MCF 10A (cell line): ENCODE results near the gene LIPT1. TPM values are rescaled to one million over a fixed set of nuclear protein-coding genes. Genes with fewer than 3 reads are reported as not detected.

Experiments
- BruUV-seq: library from RNA; stranded (reverse); fragments of 400-500 nt; replicated peaks from 2 replicates; lab custom pipeline; 2021; lab: Mats Ljungman, UMichigan
- CTCF ChIA-PET: fragments of 300-600 bp; sonication (Branson Sonifier 250); formaldehyde crosslinking; extraction: SDS; loops from one replicate; lab custom pipeline; 2021; ENCODE audit warnings: antibody characterized with exemption, inconsistent platforms; lab: Yijun Ruan, JAX
- POLR2A ChIA-PET: fragments of 300-600, 350-650 bp; sonication (Branson Sonifier 250); formaldehyde crosslinking; extraction: SDS; loops from one replicate; lab custom pipeline; 2020; ENCODE audit warnings: antibody characterized with exemption, inconsistent platforms; lab: Yijun Ruan, JAX
- DNase-seq: peaks from one replicate; pipeline ENCODE4 v3.0.0-alpha.2; 2018; ENCODE audit not compliant: unreplicated experiment
- H3K27ac Mint-ChIP-seq: one replicate; pipeline ENCODE4 v1.8.0; 2022; ENCODE audit warnings: mild to moderate bottlenecking, low read depth, mixed read lengths; ENCODE audit not compliant: unreplicated experiment
- H3K27me3 Mint-ChIP-seq: one replicate; pipeline ENCODE4 v1.8.0; 2022; ENCODE audit warnings: mixed read lengths; ENCODE audit not compliant: insufficient read depth, unreplicated experiment
- H3K36me3 Mint-ChIP-seq: one replicate; pipeline ENCODE4 v1.8.0; 2022; ENCODE audit warnings: mild to moderate bottlenecking, moderate library complexity, mixed read lengths; ENCODE audit not compliant: insufficient read depth, unreplicated experiment
- H3K4me1 Mint-ChIP-seq: one replicate; pipeline ENCODE4 v1.8.0; 2022; ENCODE audit warnings: mixed read lengths; ENCODE audit not compliant: insufficient read depth, unreplicated experiment
- H3K4me3 Mint-ChIP-seq: one replicate; pipeline ENCODE4 v1.8.0; 2022; ENCODE audit warnings: mild to moderate bottlenecking, moderate library complexity, mixed read lengths; ENCODE audit not compliant: unreplicated experiment
- H3K9me3 Mint-ChIP-seq: one replicate; pipeline ENCODE4 v1.8.0; 2022; ENCODE audit warnings: mixed read lengths; ENCODE audit not compliant: unreplicated experiment
- intact Hi-C: fragments of 100-400 bp; cut with micrococcal nuclease; formaldehyde crosslinking; loops from 2 replicates; pipeline ENCODE4 v1.14.1; 2022
- total RNA-seq: library from RNA; stranded (reverse); gene quantifications from 2 replicates; pipeline ENCODE4 v1.2.3, GENCODE V29; 2022
- TF ChIP-seq, protein P1 (sequence below): fragments of 200-600 bp; IDR thresholded peaks from one replicate; pipeline ENCODE4 v1.8.0; 2022; ENCODE audit warnings: antibody characterized with exemption, mild to moderate bottlenecking; ENCODE audit not compliant: unreplicated experiment

Gene LIPT1
- total RNA-seq, 1 experiment from 2014 or later: 13.1 TPM

DNA sequence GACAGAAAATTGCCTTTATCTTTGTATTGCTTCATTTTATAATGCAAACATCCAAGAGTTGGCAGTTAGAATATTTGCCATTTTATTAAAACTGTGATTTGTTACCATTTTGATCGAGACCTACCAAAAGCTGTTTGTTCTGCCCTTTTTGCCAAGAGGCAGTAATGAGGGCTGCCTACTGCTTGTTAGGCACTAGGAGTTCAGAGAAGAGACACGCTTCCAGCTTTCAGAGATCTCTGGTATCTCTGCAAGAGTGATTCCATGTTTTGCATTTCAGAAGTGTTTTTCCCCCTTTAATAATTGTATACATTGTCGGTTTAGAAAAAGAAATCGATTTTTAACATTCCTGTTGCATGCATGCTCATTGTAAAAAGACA, 26.8 kb downstream of the LIPT1 start:
- no peaks in the 10 kb centered on the region for H3K9me3 Mint-ChIP-seq
- TF ChIP-seq, protein P1, sequence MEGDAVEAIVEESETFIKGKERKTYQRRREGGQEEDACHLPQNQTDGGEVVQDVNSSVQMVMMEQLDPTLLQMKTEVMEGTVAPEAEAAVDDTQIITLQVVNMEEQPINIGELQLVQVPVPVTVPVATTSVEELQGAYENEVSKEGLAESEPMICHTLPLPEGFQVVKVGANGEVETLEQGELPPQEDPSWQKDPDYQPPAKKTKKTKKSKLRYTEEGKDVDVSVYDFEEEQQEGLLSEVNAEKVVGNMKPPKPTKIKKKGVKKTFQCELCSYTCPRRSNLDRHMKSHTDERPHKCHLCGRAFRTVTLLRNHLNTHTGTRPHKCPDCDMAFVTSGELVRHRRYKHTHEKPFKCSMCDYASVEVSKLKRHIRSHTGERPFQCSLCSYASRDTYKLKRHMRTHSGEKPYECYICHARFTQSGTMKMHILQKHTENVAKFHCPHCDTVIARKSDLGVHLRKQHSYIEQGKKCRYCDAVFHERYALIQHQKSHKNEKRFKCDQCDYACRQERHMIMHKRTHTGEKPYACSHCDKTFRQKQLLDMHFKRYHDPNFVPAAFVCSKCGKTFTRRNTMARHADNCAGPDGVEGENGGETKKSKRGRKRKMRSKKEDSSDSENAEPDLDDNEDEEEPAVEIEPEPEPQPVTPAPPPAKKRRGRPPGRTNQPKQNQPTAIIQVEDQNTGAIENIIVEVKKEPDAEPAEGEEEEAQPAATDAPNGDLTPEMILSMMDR: no peak
- peak overlapping the region; percentile 87 for H3K4me3 Mint-ChIP-seq
- no peak for DNase-seq
- POLR2A ChIA-PET: interaction anchor here (0.5 to 4.1 kb wide), 17 partner anchors 8 to 572 kb away, joined by 3 to 154 read pairs (median 4); partner anchors contain the start of genes C2orf15, EIF5B, LIPT1 and TSGA10
- CTCF ChIA-PET: interaction anchor here (0.6 kb wide), 2 partner anchors 21 to 97 kb away, joined by 3 read pairs; no protein-coding TSS in a partner anchor
- peak overlapping the region; percentile 86 for H3K27ac Mint-ChIP-seq
- peaks cover 19% of the 10 kb centered on the region for H3K36me3 Mint-ChIP-seq
- intact Hi-C loops: loop anchor here (1.0 to 2.0 kb wide), 3 partner anchors 27 to 309 kb away; partner anchors contain the start of genes LIPT1, REV1, TSGA10 and TXNDC9
- BruUV-seq: no TSS peak
- peaks cover 30% of the 10 kb centered on the region for H3K4me1 Mint-ChIP-seq
- no peaks in the 10 kb centered on the region for H3K27me3 Mint-ChIP-seq

DNA sequence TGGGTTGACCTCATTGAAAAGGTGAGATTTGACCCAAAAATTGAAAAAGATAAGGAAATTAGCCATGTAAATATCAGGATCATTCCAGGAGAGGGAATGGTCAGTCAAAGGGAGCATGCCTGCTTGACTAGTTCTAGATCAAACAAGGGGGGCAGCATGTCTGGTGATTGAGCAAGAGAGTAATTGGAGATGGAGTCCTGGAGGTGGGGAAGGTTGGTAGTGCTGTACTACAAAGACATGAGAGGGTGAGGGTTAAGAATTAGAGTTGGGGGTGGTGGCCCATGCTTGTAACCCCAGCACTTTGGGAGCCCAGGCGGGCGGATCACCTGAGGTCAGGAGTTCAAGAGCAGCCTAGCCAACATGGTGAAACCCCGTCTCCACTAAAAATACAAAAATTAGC, 28.3 kb downstream of the LIPT1 start:
- POLR2A ChIA-PET: interaction anchor here (4.1 kb wide), 1 partner anchor 154 kb away, joined by 154 read pairs; the partner anchor contains the start of genes EIF5B and TXNDC9
- Mint-ChIP-seq H3K27ac (no peak overlapping the region), H3K4me3 (no peak overlapping the region), H3K36me3 (peaks cover 28% of the 10 kb centered on the region), H3K27me3 (no peaks in the 10 kb centered on the region), H3K9me3 (no peaks in the 10 kb centered on the region), H3K4me1 (peaks cover 24% of the 10 kb centered on the region)
- BruUV-seq: no TSS peak
- CTCF ChIA-PET: no interaction called here
- intact Hi-C loops: no loop called here
- TF ChIP-seq, protein P1: no peak
- DNase-seq: peak; percentile 8

DNA sequence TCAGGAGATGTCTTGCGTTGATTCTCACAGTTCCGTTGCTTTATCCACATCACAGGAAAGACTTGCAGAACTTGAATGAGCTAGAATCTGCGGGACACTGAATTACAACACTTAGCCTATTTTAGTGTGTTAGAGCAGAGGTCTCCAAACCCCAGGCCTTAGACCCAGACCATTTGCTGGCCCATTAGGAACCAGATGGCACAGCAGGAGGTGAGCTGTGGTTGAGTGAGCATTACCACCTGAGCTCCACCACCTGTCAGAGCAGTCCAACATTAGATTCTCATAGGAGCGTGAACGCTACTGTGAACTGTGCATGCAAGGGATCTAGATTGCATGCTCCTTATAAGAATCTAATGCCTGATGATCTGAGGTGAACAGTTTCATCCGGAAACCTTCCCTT, 30.0 kb downstream of the LIPT1 start:
- Mint-ChIP-seq H3K4me1 (peaks cover 18% of the 10 kb centered on the region), H3K36me3 (peaks cover 24% of the 10 kb centered on the region), H3K4me3 (no peak overlapping the region), H3K9me3 (no peaks in the 10 kb centered on the region), H3K27ac (no peak overlapping the region), H3K27me3 (no peaks in the 10 kb centered on the region)
- no TSS peak for BruUV-seq
- intact Hi-C loops: no loop called here
- ChIA-PET POLR2A (interaction anchor here (2.5 kb wide), 1 partner anchor 151 kb away, joined by 10 read pairs; the partner anchor contains the start of gene TXNDC9), CTCF (interaction anchor here (0.8 to 1.2 kb wide), 2 partner anchors 153 to 348 kb away, joined by 3 to 4 read pairs; partner anchors contain the start of gene EIF5B)
- TF ChIP-seq, protein P1: no peak
- DNase-seq: no peak

DNA sequence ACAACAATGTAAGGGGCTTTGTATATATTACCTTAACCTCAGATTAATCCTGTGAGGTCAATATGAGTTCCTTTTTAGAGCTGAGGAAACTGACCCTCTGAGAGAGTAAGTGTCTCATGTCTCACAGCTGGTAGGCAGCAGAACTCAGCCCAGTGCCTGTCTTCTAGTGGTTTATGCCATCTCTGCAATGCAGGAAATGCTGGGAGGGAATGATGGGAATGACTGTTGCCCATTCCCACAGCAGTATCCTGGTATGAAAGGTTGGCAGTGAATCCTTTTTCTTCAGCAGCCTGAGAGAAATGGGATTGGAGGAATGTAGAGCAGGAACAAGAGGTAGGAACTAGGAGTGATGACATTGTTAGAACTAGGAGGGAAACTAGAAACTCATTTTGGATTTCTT, 32.2 kb downstream of the LIPT1 start:
- DNase-seq: no peak
- intact Hi-C loops: no loop called here
- ChIA-PET CTCF (interaction anchor here (0.5 kb wide), 1 partner anchor 65 kb away, joined by 4 read pairs; no protein-coding TSS in a partner anchor), POLR2A (no interaction called here)
- Mint-ChIP-seq H3K9me3 (no peaks in the 10 kb centered on the region), H3K36me3 (peaks cover 46% of the 10 kb centered on the region), H3K27me3 (no peaks in the 10 kb centered on the region), H3K4me3 (no peak overlapping the region), H3K27ac (no peak overlapping the region), H3K4me1 (peaks cover 14% of the 10 kb centered on the region)
- TF ChIP-seq, protein P1: no peak
- BruUV-seq: no TSS peak
